ENCODE measurements around the gene ZNF827. TPM values are rescaled to one million over a fixed set of nuclear protein-coding genes. Genes with fewer than 3 reads are reported as not detected.

ZNF827 gene
- total and polyA plus RNA-seq, 2 experiments from 2014 or later, result 20.3 to 33.1 TPM

- Histone ChIP-seq H4K20me1 (replicated peaks; ENCODE audit: insufficient read depth) (no peaks in the 10 kb centered on the region; the same call in none of the 2 replicates), H3K36me3 (ENCODE audit: insufficient read depth) (no peaks in the 10 kb centered on the region), H3K4me1 (ENCODE audit: insufficient read depth) (peaks cover 45% of the 10 kb centered on the region), H3K79me2 (replicated peaks; ENCODE audit: insufficient read depth) (peaks cover 91% of the 10 kb centered on the region), H3K27ac (ENCODE audit: low read depth) (peak overlapping the region; percentile 15), H3K4me3 (peak overlapping the region; percentile 14), H3K9me2 (ENCODE audit: insufficient read depth) (no peaks in the 10 kb centered on the region; the same call in 1 of the 2 replicates), H3K4me2 (peak overlapping the region; percentile 10), H3F3A (replicated peaks; ENCODE audit: low read depth) (no peaks in the 10 kb centered on the region; the same call in 1 of the 2 replicates), H3K27me3 (ENCODE audit: insufficient read depth) (no peaks in the 10 kb centered on the region), H2AFZ (no peak overlapping the region)
- TF ChIP-seq, protein P1, sequence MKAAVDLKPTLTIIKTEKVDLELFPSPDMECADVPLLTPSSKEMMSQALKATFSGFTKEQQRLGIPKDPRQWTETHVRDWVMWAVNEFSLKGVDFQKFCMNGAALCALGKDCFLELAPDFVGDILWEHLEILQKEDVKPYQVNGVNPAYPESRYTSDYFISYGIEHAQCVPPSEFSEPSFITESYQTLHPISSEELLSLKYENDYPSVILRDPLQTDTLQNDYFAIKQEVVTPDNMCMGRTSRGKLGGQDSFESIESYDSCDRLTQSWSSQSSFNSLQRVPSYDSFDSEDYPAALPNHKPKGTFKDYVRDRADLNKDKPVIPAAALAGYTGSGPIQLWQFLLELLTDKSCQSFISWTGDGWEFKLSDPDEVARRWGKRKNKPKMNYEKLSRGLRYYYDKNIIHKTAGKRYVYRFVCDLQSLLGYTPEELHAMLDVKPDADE (IDR thresholded peaks at IDR 0.05), result no peak
- TF ChIP-seq EZH2 (IDR thresholded peaks at IDR 0.05; ENCODE audit: low read depth, unreplicated experiment), result no peak
- TF ChIP-seq REST (IDR thresholded peaks at IDR 0.05; ENCODE audit: unreplicated experiment), result no peak
- TF ChIP-seq STAT1 (IDR thresholded peaks at IDR 0.05; ENCODE audit: unreplicated experiment), result no peak
- no peak for ATAC-seq
- H3K4me3 Mint-ChIP-seq, result no peak overlapping the region
- peaks cover 5% of the 10 kb centered on the region for H3K27me3 Mint-ChIP-seq (ENCODE audit: insufficient read depth, low read depth, poor library complexity)
- peaks cover 16% of the 10 kb centered on the region for H3K36me3 Mint-ChIP-seq (ENCODE audit: low read depth)
- 0 out of 2 replicates have a peak overlapping the region, but pooled peaks have one; percentile 21 for H3K27ac Mint-ChIP-seq
- no peaks in the 10 kb centered on the region for H3K9me3 Mint-ChIP-seq
- DNase-seq (ENCODE audit: low spot score), result no peak
- peaks cover 61% of the 10 kb centered on the region for H3K4me1 Mint-ChIP-seq
Observed at GRCh38 chr4:145907812-145908211, 30.8 kb downstream of the ZNF827 start.

DNA sequence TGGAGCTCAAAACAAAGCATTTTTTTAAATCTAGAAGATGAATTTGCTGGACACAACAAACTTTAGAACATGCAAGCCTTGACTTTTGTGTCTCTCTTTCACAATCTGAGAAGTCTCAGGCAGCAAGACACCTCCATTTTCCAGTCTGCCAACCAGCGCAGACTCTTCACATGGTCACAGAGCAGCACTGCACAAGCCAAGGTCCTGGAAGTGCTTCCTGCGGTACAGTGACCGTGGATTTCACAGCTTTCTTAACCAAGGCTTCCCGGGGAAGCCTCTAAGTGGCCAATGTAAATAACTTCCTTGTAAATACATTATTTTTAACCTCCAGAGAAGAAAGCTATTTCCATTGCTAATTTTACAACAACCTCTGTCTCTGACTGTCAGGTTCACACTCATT, 31.2 kb downstream of the ZNF827 start:
- Mint-ChIP-seq H3K27ac (peak overlapping the region; percentile 85), H3K4me1 (peaks cover 61% of the 10 kb centered on the region), H3K27me3 (ENCODE audit: insufficient read depth, low read depth, poor library complexity) (peaks cover 7% of the 10 kb centered on the region), H3K36me3 (ENCODE audit: low read depth) (peaks cover 20% of the 10 kb centered on the region), H3K9me3 (no peaks in the 10 kb centered on the region), H3K4me3 (no peak overlapping the region)
- no peak for TF ChIP-seq EZH2 (IDR thresholded peaks at IDR 0.05; ENCODE audit: low read depth, unreplicated experiment)
- TF ChIP-seq, protein P1 (IDR thresholded peaks at IDR 0.05), result no peak
- TF ChIP-seq NANOG (IDR thresholded peaks at IDR 0.05; ENCODE audit: borderline replicate concordance), result no peak
- TF ChIP-seq JUNB (IDR thresholded peaks at IDR 0.05; ENCODE audit: unreplicated experiment), result no peak
- Histone ChIP-seq H4K20me1 (replicated peaks; ENCODE audit: insufficient read depth) (no peaks in the 10 kb centered on the region; the same call in none of the 2 replicates), H3K79me2 (replicated peaks; ENCODE audit: insufficient read depth) (peaks cover 90% of the 10 kb centered on the region), H3K27me3 (ENCODE audit: insufficient read depth) (no peaks in the 10 kb centered on the region), H3K4me3 (peak overlapping the region; percentile 14; the same call in 1 of the 2 replicates), H3K4me1 (ENCODE audit: insufficient read depth) (peaks cover 45% of the 10 kb centered on the region), H3K27ac (ENCODE audit: low read depth) (peak overlapping the region; percentile 15), H3K9me2 (ENCODE audit: insufficient read depth) (no peaks in the 10 kb centered on the region; the same call in 1 of the 2 replicates), H3F3A (replicated peaks; ENCODE audit: low read depth) (no peaks in the 10 kb centered on the region; the same call in 1 of the 2 replicates), H2AFZ (no peak overlapping the region), H3K4me2 (peak overlapping the region; percentile 10), H3K36me3 (ENCODE audit: insufficient read depth) (no peaks in the 10 kb centered on the region)
- ATAC-seq (peak; percentile 13; the same call in 1 of the 3 replicates), DNase-seq (ENCODE audit: low spot score) (no peak)

Data from GM23338 (cell line).